Measurements from ENCODE around the gene RAD51B. TPM values are rescaled to one million over a fixed set of nuclear protein-coding genes. Genes with fewer than 3 reads are reported as not detected.

The RAD51B gene
- total and polyA plus RNA-seq, 2 of the 13 experiments (the other 11 are each of a cell fraction or from before 2014, with no cell fraction given), result 7.0 to 9.5 TPM

GRCh38 chr14:68335312-68335711 lies 515.7 kb downstream of the RAD51B start:
- H3K27me3 ChIP-seq (ENCODE audit: control insufficient read depth in 1 of 2, insufficient read depth in 2 of 2, low read length in 2 of 2), result no peaks in the 10 kb centered on the region
- no peak for FAIRE-seq
- in situ Hi-C loops (cut with HindIII; ENCODE audit: extremely low pct_ligation_motif_present, low pct_unique_long_range_greater_than_20kb) (no loop called here), intact Hi-C loops (cut with micrococcal nuclease; ENCODE audit: unreplicated experiment) (no loop called here)
- H3K27ac ChIP-seq (ENCODE audit: extremely low read length, insufficient read depth, low read length), result no peak overlapping the region
- no peak overlapping the region for H3K4me3 ChIP-seq (replicated peaks in 1 of 3; ENCODE audit: insufficient read depth in 1 of 3, low read depth in 2 of 3, low read length in 3 of 3)
- peaks cover 8% of the 10 kb centered on the region for H3K4me1 ChIP-seq (ENCODE audit: insufficient read depth, low read length)
- H4K20me1 ChIP-seq (ENCODE audit: insufficient read depth, low read length), result no peaks in the 10 kb centered on the region
- ATAC-seq, result no peak
- H2AFZ ChIP-seq (ENCODE audit: low read length), result no peak overlapping the region
- no peaks in the 10 kb centered on the region for H3K79me2 ChIP-seq (ENCODE audit: insufficient read depth, low read length)
- H3K9me3 ChIP-seq (ENCODE audit: low read length), result no peaks in the 10 kb centered on the region
- H3K36me3 ChIP-seq (replicated peaks in 1 of 2; ENCODE audit: control insufficient read depth in 1 of 2, insufficient read depth in 2 of 2, low read length in 2 of 2), result no peaks in the 10 kb centered on the region
- no peak for DNase-seq (ENCODE audit: low spot score)
- no TSS peak for BruUV-seq (replicated peaks)
- H3K4me2 ChIP-seq (ENCODE audit: low read depth, low read length), result no peak overlapping the region
- ChIA-PET POLR2A (no interaction called here), CTCF (ENCODE audit: low intra/inter-chr PET ratio, low total read pairs) (no interaction called here)
- H3K9ac ChIP-seq (ENCODE audit: insufficient read depth, low read depth, low read length), result no peak overlapping the region
- TF ChIP-seq ZNF552 (CRISPR knock-in tag; IDR thresholded peaks at IDR 0.05; ENCODE audit: borderline replicate concordance), result no peak
- no peak for TF ChIP-seq NCOA2 (CRISPR knock-in tag; IDR thresholded peaks at IDR 0.05)
- no peak for TF ChIP-seq SPEN (CRISPR knock-in tag; IDR thresholded peaks at IDR 0.05; ENCODE audit: low read depth)
- TF ChIP-seq MYC (CRISPR knock-in tag; IDR thresholded peaks at IDR 0.05; ENCODE audit: borderline replicate concordance), result no peak
- TF ChIP-seq ZBTB40 (IDR thresholded peaks at IDR 0.05), result no peak
- no peak for TF ChIP-seq ZBTB40 (CRISPR knock-in tag; IDR thresholded peaks at IDR 0.05)
- no peak for TF ChIP-seq AFF4 (CRISPR knock-in tag; IDR thresholded peaks at IDR 0.05)
- TF ChIP-seq, protein P1, sequence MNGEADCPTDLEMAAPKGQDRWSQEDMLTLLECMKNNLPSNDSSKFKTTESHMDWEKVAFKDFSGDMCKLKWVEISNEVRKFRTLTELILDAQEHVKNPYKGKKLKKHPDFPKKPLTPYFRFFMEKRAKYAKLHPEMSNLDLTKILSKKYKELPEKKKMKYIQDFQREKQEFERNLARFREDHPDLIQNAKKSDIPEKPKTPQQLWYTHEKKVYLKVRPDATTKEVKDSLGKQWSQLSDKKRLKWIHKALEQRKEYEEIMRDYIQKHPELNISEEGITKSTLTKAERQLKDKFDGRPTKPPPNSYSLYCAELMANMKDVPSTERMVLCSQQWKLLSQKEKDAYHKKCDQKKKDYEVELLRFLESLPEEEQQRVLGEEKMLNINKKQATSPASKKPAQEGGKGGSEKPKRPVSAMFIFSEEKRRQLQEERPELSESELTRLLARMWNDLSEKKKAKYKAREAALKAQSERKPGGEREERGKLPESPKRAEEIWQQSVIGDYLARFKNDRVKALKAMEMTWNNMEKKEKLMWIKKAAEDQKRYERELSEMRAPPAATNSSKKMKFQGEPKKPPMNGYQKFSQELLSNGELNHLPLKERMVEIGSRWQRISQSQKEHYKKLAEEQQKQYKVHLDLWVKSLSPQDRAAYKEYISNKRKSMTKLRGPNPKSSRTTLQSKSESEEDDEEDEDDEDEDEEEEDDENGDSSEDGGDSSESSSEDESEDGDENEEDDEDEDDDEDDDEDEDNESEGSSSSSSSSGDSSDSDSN (CRISPR knock-in tag; IDR thresholded peaks at IDR 0.05), result no peak
- no peak for TF ChIP-seq PRPF4 (IDR thresholded peaks at IDR 0.05; ENCODE audit: low read depth, low read length, poor library complexity, severe bottlenecking)

Data from HepG2 (cell line).